CD8-positive, alpha-beta memory T cell (primary cell): Measurements from ENCODE around the gene SDHA. TPM values are rescaled to one million over a fixed set of nuclear protein-coding genes. Genes with fewer than 3 reads are reported as not detected.
A peak's percentile ranks its signal among the peaks of the same experiment; 100 is the strongest.

Experiments used
- CTCF ChIA-PET: fragments of 350-600 bp; sonication (Branson Sonifier 250); formaldehyde crosslinking; loops from one replicate; lab custom pipeline; 2021; ENCODE audit warnings: antibody characterized with exemption; lab: Charles Lee
- POLR2A ChIA-PET: fragments of 350-600 bp; sonication (Branson Sonifier 250); formaldehyde crosslinking; loops from one replicate; lab custom pipeline; 2021; ENCODE audit warnings: antibody characterized with exemption; lab: Charles Lee
- DNase-seq, 5 donors: peaks; one replicate each; pipeline versions ENCODE4 v3.0.0 to v3.0.0-alpha.2; 2020 to 2022; ENCODE audit warnings: mixed read lengths in 1 of 5
- H3K27ac ChIP-seq: one replicate; pipeline ENCODE4 v1.7.0; 2013; ENCODE audit warnings: low read depth, mild to moderate bottlenecking, low read length, moderate library complexity
- H3K27me3 ChIP-seq: 2 replicates; pipeline ENCODE4 v1.7.0; 2013; ENCODE audit warnings: low read length, mild to moderate bottlenecking; ENCODE audit not compliant: insufficient read depth, poor library complexity, severe bottlenecking
- H3K36me3 ChIP-seq: 2 replicates; pipeline ENCODE4 v1.7.0; 2013; ENCODE audit warnings: mild to moderate bottlenecking, low read length, moderate library complexity; ENCODE audit not compliant: insufficient read depth
- H3K4me1 ChIP-seq: 2 replicates; pipeline ENCODE4 v1.7.0; 2013; ENCODE audit warnings: mild to moderate bottlenecking, low read length, moderate library complexity; ENCODE audit not compliant: insufficient read depth
- H3K4me3 ChIP-seq: 2 replicates; pipeline ENCODE4 v1.7.0; 2013; ENCODE audit warnings: mild to moderate bottlenecking, low read length
- H3K9me3 ChIP-seq: 2 replicates; pipeline ENCODE4 v1.7.0; 2013; ENCODE audit warnings: mild to moderate bottlenecking, low read length
- H3K27ac Mint-ChIP-seq, 8 donors: one replicate each; pipeline ENCODE4 v1.8.0; 2020 to 2021; ENCODE audit warnings: mixed read lengths in 8 of 8, mild to moderate bottlenecking in 6 of 8, inconsistent platforms in 3 of 8, moderate library complexity in 3 of 8
- H3K27me3 Mint-ChIP-seq, 2 donors: one replicate each; pipeline ENCODE4 v1.8.0; 2020 to 2021; ENCODE audit warnings: mixed read lengths in 2 of 2, mild to moderate bottlenecking in 1 of 2, moderate library complexity in 1 of 2
- H3K36me3 Mint-ChIP-seq, 3 donors: one replicate each; pipeline ENCODE4 v1.8.0; 2020 to 2021; ENCODE audit warnings: mixed read lengths in 3 of 3, inconsistent platforms in 1 of 3, mild to moderate bottlenecking in 1 of 3
- H3K4me1 Mint-ChIP-seq, 3 donors: one replicate each; pipeline ENCODE4 v1.8.0; 2020 to 2021; ENCODE audit warnings: mixed read lengths in 3 of 3, inconsistent platforms in 1 of 3, mild to moderate bottlenecking in 1 of 3
- H3K4me3 Mint-ChIP-seq, 7 donors: one replicate each; pipeline ENCODE4 v1.8.0; 2020 to 2021; ENCODE audit warnings: mixed read lengths in 7 of 7, mild to moderate bottlenecking in 6 of 7, moderate library complexity in 4 of 7, inconsistent platforms in 2 of 7
- H3K9me3 Mint-ChIP-seq, 5 donors: one replicate each; pipeline ENCODE4 v1.8.0; 2020 to 2022; ENCODE audit warnings: mixed read lengths in 5 of 5, mild to moderate bottlenecking in 3 of 5, moderate library complexity in 2 of 5, inconsistent platforms in 1 of 5
- polyA plus RNA-seq: library from polyadenylated mRNA; unstranded; fragments of 300-500 nt; fragmentation: Illumina TruSeq; gene quantifications from one replicate; pipeline ENCODE4 v1.2.3, GENCODE V29; 2021
- total RNA-seq, 2 experiments: library from RNA; stranded (reverse); gene quantifications; one replicate each; pipeline ENCODE4 v1.2.3, GENCODE V29; 2021

Gene SDHA
- total and polyA plus RNA-seq, 3 experiments from 2014 or later = 168 to 237 (median 171) TPM

- H3K27me3 ChIP-seq = peaks cover 5% of the 10 kb centered on the region
- CTCF ChIA-PET = interaction anchor here (0.8 to 1.8 kb wide), 14 partner anchors 8 to 242 kb away, joined by 3 to 10 read pairs (median 4); partner anchors contain the start of genes CCDC127, PDCD6 and SDHA
- POLR2A ChIA-PET = interaction anchor here (0.9 kb wide), 2 partner anchors 29 to 30 kb away, joined by 4 to 5 read pairs; partner anchors contain the start of genes CCDC127 and SDHA
- H3K4me1 ChIP-seq = peaks cover 5% of the 10 kb centered on the region
- H3K9me3 ChIP-seq = no peaks in the 10 kb centered on the region
- peaks cover 5 to 12% of the 10 kb centered on the region in 2 donors for H3K27me3 Mint-ChIP-seq
- no peak overlapping the region for H3K4me3 ChIP-seq
- H3K4me1 Mint-ChIP-seq = peaks cover 6 to 11% (median 6%) of the 10 kb centered on the region in 3 donors
- H3K4me3 Mint-ChIP-seq = peak overlapping the region in 5 of 7 donors; percentile 42 to 72 (median 57)
- H3K9me3 Mint-ChIP-seq = no peaks in the 10 kb centered on the region
- peak overlapping the region in 5 of 8 donors; percentile 6 to 83 (median 21) for H3K27ac Mint-ChIP-seq
- no peaks in the 10 kb centered on the region for H3K36me3 Mint-ChIP-seq
- no peaks in the 10 kb centered on the region for H3K36me3 ChIP-seq
- peak; percentile 79 to 90 (median 81) for DNase-seq
- no peak overlapping the region for H3K27ac ChIP-seq
Measured at GRCh38 chr5:188488-189481, 29.3 kb upstream of the SDHA start.

GRCh38 chr5:189486-189885 is 28.6 kb upstream of the SDHA start:
- Mint-ChIP-seq H3K27ac (no peak overlapping the region), H3K27me3 (peaks cover 5 to 12% of the 10 kb centered on the region in 2 donors), H3K4me1 (peaks cover 6 to 11% (median 6%) of the 10 kb centered on the region in 3 donors), H3K36me3 (no peaks in the 10 kb centered on the region), H3K4me3 (no peak overlapping the region), H3K9me3 (no peaks in the 10 kb centered on the region)
- peaks cover 5% of the 10 kb centered on the region for H3K27me3 ChIP-seq
- no peaks in the 10 kb centered on the region for H3K9me3 ChIP-seq
- H3K4me1 ChIP-seq = peaks cover 5% of the 10 kb centered on the region
- H3K4me3 ChIP-seq = no peak overlapping the region
- H3K36me3 ChIP-seq = no peaks in the 10 kb centered on the region
- POLR2A ChIA-PET = no interaction called here
- H3K27ac ChIP-seq = no peak overlapping the region
- CTCF ChIA-PET = interaction anchor here (1.6 kb wide), 1 partner anchor 56 kb away, joined by 3 read pairs; no protein-coding TSS in a partner anchor
- DNase-seq = peak in 1 of 5 donors; percentile 30

- H3K27ac ChIP-seq = no peak overlapping the region
- H3K4me3 ChIP-seq = no peak overlapping the region
- Mint-ChIP-seq H3K27me3 (peaks cover 5 to 12% of the 10 kb centered on the region in 2 donors), H3K4me3 (no peak overlapping the region), H3K9me3 (no peaks in the 10 kb centered on the region), H3K27ac (peak overlapping the region in 1 of 8 donors; percentile 42), H3K36me3 (no peaks in the 10 kb centered on the region), H3K4me1 (peaks cover 6 to 11% (median 6%) of the 10 kb centered on the region in 3 donors)
- H3K36me3 ChIP-seq = no peaks in the 10 kb centered on the region
- CTCF ChIA-PET = no interaction called here
- DNase-seq = peak in 1 of 5 donors; percentile 43
- POLR2A ChIA-PET = no interaction called here
- no peaks in the 10 kb centered on the region for H3K9me3 ChIP-seq
- H3K27me3 ChIP-seq = peaks cover 5% of the 10 kb centered on the region
- H3K4me1 ChIP-seq = peaks cover 5% of the 10 kb centered on the region
Measured at GRCh38 chr5:189976-190365, 28.1 kb upstream of the SDHA start.

- CTCF ChIA-PET = no interaction called here
- no peaks in the 10 kb centered on the region for H3K9me3 ChIP-seq
Measured at GRCh38 chr5:190366-191035, 27.6 kb upstream of the SDHA start.

GRCh38 chr5:191036-191948 is 26.8 kb upstream of the SDHA start, which contains the start of gene LRRC14B:
Gene LRRC14B, plus strand, starts transcription at chr5:191495. Its CDS starts 44 bp downstream, at chr5:191539.
- CTCF ChIA-PET = no interaction called here
- Histone ChIP-seq H3K27me3 (peaks cover 5% of the 10 kb centered on the region), H3K36me3 (no peaks in the 10 kb centered on the region), H3K27ac (no peak within 1 kb of the TSS), H3K9me3 (no peaks in the 10 kb centered on the region), H3K4me1 (peaks cover 5% of the 10 kb centered on the region), H3K4me3 (no peak within 1 kb of the TSS)
- no peak within 1 kb of the TSS for H3K4me3 Mint-ChIP-seq
- peaks cover 6 to 11% (median 8%) of the 10 kb centered on the region in 3 donors for H3K4me1 Mint-ChIP-seq
- POLR2A ChIA-PET = interaction anchor here (1.3 kb wide), 1 partner anchor 28 kb away, joined by 4 read pairs; no protein-coding TSS in a partner anchor
- H3K9me3 Mint-ChIP-seq = no peaks in the 10 kb centered on the region
- H3K36me3 Mint-ChIP-seq = no peaks in the 10 kb centered on the region
- peaks cover 5 to 12% of the 10 kb centered on the region in 2 donors for H3K27me3 Mint-ChIP-seq
- peak within 1 kb of the TSS in 1 of 8 donors; percentile 7 for H3K27ac Mint-ChIP-seq
- peak in 2 of 5 donors; percentile 20 to 32 for DNase-seq

More at GRCh38 chr5:190366-191035, 27.6 kb upstream of the SDHA start:
- Mint-ChIP-seq H3K27ac (peak overlapping the region in 2 of 8 donors; percentile 7 to 42), H3K4me3 (no peak overlapping the region), H3K27me3 (peaks cover 5 to 12% of the 10 kb centered on the region in 2 donors), H3K4me1 (peaks cover 6 to 11% (median 8%) of the 10 kb centered on the region in 3 donors), H3K9me3 (no peaks in the 10 kb centered on the region), H3K36me3 (no peaks in the 10 kb centered on the region)
- Histone ChIP-seq H3K27me3 (peaks cover 5% of the 10 kb centered on the region), H3K36me3 (no peaks in the 10 kb centered on the region), H3K4me3 (no peak overlapping the region), H3K27ac (no peak overlapping the region), H3K4me1 (peaks cover 5% of the 10 kb centered on the region)
- peak in 1 of 5 donors; percentile 26 for DNase-seq
- POLR2A ChIA-PET = interaction anchor here (1.3 kb wide), 1 partner anchor 29 kb away, joined by 4 read pairs; no protein-coding TSS in a partner anchor

- CTCF ChIA-PET = no interaction called here
- POLR2A ChIA-PET = interaction anchor here (1.3 kb wide), 1 partner anchor 28 kb away, joined by 4 read pairs; no protein-coding TSS in a partner anchor
- peak in 1 of 5 donors; percentile 35 for DNase-seq
- H3K27ac Mint-ChIP-seq = no peak overlapping the region
- Histone ChIP-seq H3K27me3 (peaks cover 5% of the 10 kb centered on the region), H3K9me3 (no peaks in the 10 kb centered on the region), H3K4me3 (no peak overlapping the region), H3K27ac (no peak overlapping the region), H3K36me3 (no peaks in the 10 kb centered on the region), H3K4me1 (peaks cover 5% of the 10 kb centered on the region)
- H3K36me3 Mint-ChIP-seq = no peaks in the 10 kb centered on the region
- H3K9me3 Mint-ChIP-seq = no peaks in the 10 kb centered on the region
- H3K4me3 Mint-ChIP-seq = peak overlapping the region in 1 of 7 donors; percentile 4
- peaks cover 5 to 12% of the 10 kb centered on the region in 2 donors for H3K27me3 Mint-ChIP-seq
- peaks cover 6 to 11% (median 8%) of the 10 kb centered on the region in 3 donors for H3K4me1 Mint-ChIP-seq
Measured at GRCh38 chr5:191949-192690, 26.0 kb upstream of the SDHA start.
